B cell (primary cell): ENCODE data around the gene FGF8. TPM values are rescaled to one million over a fixed set of nuclear protein-coding genes. Genes with fewer than 3 reads are reported as not detected.

Experiments used
- ATAC-seq: fragments of 200-7000 bp; cut with Tn5 transposase; one replicate; pipeline ENCODE4 v1.10.0; 2021; ENCODE audit warnings: low read depth, mild to moderate bottlenecking, moderate number of reproducible peaks, moderate library complexity
- CTCF ChIA-PET: fragments of 350-600 bp; sonication (Branson Sonifier 250); formaldehyde crosslinking; loops from one replicate; lab custom pipeline; 2021; ENCODE audit warnings: antibody characterized with exemption, inconsistent platforms; lab: Charles Lee
- POLR2A ChIA-PET: fragments of 350-600 bp; sonication (Branson Sonifier 250); formaldehyde crosslinking; loops from one replicate; lab custom pipeline; 2021; ENCODE audit warnings: antibody characterized with exemption; lab: Charles Lee
- DNase-seq: peaks from one replicate; pipeline ENCODE4 v3.0.0; 2013
- H2AFZ ChIP-seq: 2 replicates; pipeline ENCODE4 v1.6.1; 2012; ENCODE audit warnings: mild to moderate bottlenecking, low read depth, low read length; ENCODE audit not compliant: insufficient read depth, poor library complexity, severe bottlenecking
- H3K27ac ChIP-seq, 2 donors: 1 replicate in 1 of 2; 2 replicates in 1 of 2; pipeline ENCODE4 v1.5.1; 2012 to 2013; ENCODE audit warnings: low read length in 2 of 2, mild to moderate bottlenecking in 2 of 2, moderate library complexity in 1 of 2
- H3K27me3 ChIP-seq, 4 experiments: fragments of 200-600 bp in 1 of 4; sonication (generic) in 1 of 4; replicated peaks in 1 of 4; 1 replicate in 2 of 4; 2 replicates in 2 of 4; pipeline versions ENCODE4 v1.6.1 to v1.7.0; 2013 to 2016; ENCODE audit warnings: low read length in 3 of 4, mild to moderate bottlenecking in 2 of 4, mixed read lengths in 1 of 4, moderate library complexity in 1 of 4; ENCODE audit not compliant: insufficient read depth in 4 of 4, control insufficient read depth in 3 of 4; ENCODE audit errors: control extremely low read depth in 1 of 4
- H3K36me3 ChIP-seq, 2 experiments: replicated peaks in 1 of 2; 1 replicate in 1 of 2; 2 replicates in 1 of 2; pipeline versions ENCODE4 v1.6.1 to v1.7.1; 2013; ENCODE audit warnings: low read length in 1 of 2; ENCODE audit not compliant: insufficient read depth in 2 of 2, control insufficient read depth in 1 of 2; ENCODE audit errors: control extremely low read depth in 1 of 2, extremely low read depth in 1 of 2
- H3K4me1 ChIP-seq, 2 donors: fragments of 200-600 bp in 1 of 2; sonication (generic) in 1 of 2; 1 replicate in 1 of 2; 2 replicates in 1 of 2; pipeline versions ENCODE4 v1.5.1 to v1.6.1; 2013 to 2017; ENCODE audit warnings: low read length in 2 of 2; ENCODE audit not compliant: control insufficient read depth in 2 of 2, insufficient read depth in 2 of 2
- H3K4me2 ChIP-seq: replicated peaks from 2 replicates; pipeline ENCODE3; 2012; ENCODE audit warnings: mild to moderate bottlenecking, low read depth, low read length; ENCODE audit not compliant: poor library complexity, severe bottlenecking
- H3K4me3 ChIP-seq, 5 experiments: fragments of 200-600 bp in 1 of 5; sonication (generic) in 1 of 5; 1 replicate in 3 of 5; 2 replicates in 2 of 5; pipeline versions ENCODE4 v1.5.1 to v1.7.0; 2011 to 2016; ENCODE audit warnings: low read length in 4 of 5, mild to moderate bottlenecking in 4 of 5, low read depth in 2 of 5, control low read depth in 1 of 5, moderate library complexity in 1 of 5; ENCODE audit not compliant: insufficient read depth in 1 of 5; ENCODE audit errors: control extremely low read depth in 1 of 5, extremely low read depth in 1 of 5
- H3K79me2 ChIP-seq: fragments of 200-600 bp; sonication (generic); one replicate; pipeline ENCODE4 v1.6.0; 2016; ENCODE audit warnings: low read length; ENCODE audit not compliant: control insufficient read depth, insufficient read depth
- H3K9ac ChIP-seq: fragments of 200-600 bp; sonication (generic); 2 replicates; pipeline ENCODE4 v1.6.1; 2017; ENCODE audit warnings: mild to moderate bottlenecking, low read length, moderate library complexity
- H3K9me3 ChIP-seq, 3 donors: one replicate each; pipeline versions ENCODE4 v1.6.1 to v1.7.1; 2013; ENCODE audit warnings: low read length in 2 of 3; ENCODE audit not compliant: control insufficient read depth in 2 of 3, insufficient read depth in 1 of 3; ENCODE audit errors: control extremely low read depth in 1 of 3
- H4K20me1 ChIP-seq: 2 replicates; pipeline ENCODE4 v1.6.0; 2012; ENCODE audit warnings: mild to moderate bottlenecking, low read length; ENCODE audit not compliant: insufficient read depth, control insufficient read depth, poor library complexity, severe bottlenecking
- H3K27ac Mint-ChIP-seq: one replicate; pipeline ENCODE4 v1.8.0; 2021; ENCODE audit warnings: mixed read lengths
- H3K27me3 Mint-ChIP-seq: one replicate; pipeline ENCODE4 v1.8.0; 2021; ENCODE audit warnings: mixed read lengths
- H3K4me1 Mint-ChIP-seq: one replicate; pipeline ENCODE4 v1.8.0; 2021; ENCODE audit warnings: mixed read lengths
- H3K4me3 Mint-ChIP-seq: one replicate; pipeline ENCODE4 v1.8.0; 2021; ENCODE audit warnings: mixed read lengths
- H3K9me3 Mint-ChIP-seq: one replicate; pipeline ENCODE4 v1.8.0; 2022; ENCODE audit warnings: mixed read lengths; ENCODE audit not compliant: insufficient read depth
- CTCF ChIP-seq: fragments of 200-600 bp; IDR thresholded peaks from one replicate; pipeline ENCODE4 v1.8.0; 2022; ENCODE audit warnings: antibody characterized with exemption, mild to moderate bottlenecking
- EZH2 ChIP-seq: IDR thresholded peaks from 2 replicates; pipeline ENCODE4 v1.6.1; 2012; ENCODE audit warnings: borderline replicate concordance, low read depth, mild to moderate bottlenecking, moderate library complexity, low read length; ENCODE audit not compliant: insufficient read depth, poor library complexity, severe bottlenecking
- WGBS: methylation state at CpG from one replicate; pipeline ENCODE4 v1.1.5; 2013; ENCODE audit warnings: missing lambda C conversion rate; ENCODE audit not compliant: insufficient coverage; 5-methylcytosine and 5-hydroxymethylcytosine counted together
- intact Hi-C: fragments of 100-400 bp; cut with micrococcal nuclease; formaldehyde crosslinking; loops from one replicate; pipeline ENCODE4 v1.10.0; 2022
- polyA plus RNA-seq: library from polyadenylated mRNA; depleted of rRNA; stranded (reverse); fragments of >200 nt; gene quantifications from 2 replicates; pipeline ENCODE4 v1.2.3, GENCODE V29; 2012
- total RNA-seq, 2 donors: library from RNA; stranded (reverse); fragments of 120-200 nt in 1 of 2; gene quantifications; 1 replicate in 1 of 2; 2 replicates in 1 of 2; pipeline versions ENCODE4 v1.2.3 to v1.2.4, GENCODE V29; 2013 to 2022

FGF8 gene
- total and polyA plus RNA-seq, 2 donors (not counting 1 experiment from before 2014, with no cell fraction given), result not detected

DNA sequence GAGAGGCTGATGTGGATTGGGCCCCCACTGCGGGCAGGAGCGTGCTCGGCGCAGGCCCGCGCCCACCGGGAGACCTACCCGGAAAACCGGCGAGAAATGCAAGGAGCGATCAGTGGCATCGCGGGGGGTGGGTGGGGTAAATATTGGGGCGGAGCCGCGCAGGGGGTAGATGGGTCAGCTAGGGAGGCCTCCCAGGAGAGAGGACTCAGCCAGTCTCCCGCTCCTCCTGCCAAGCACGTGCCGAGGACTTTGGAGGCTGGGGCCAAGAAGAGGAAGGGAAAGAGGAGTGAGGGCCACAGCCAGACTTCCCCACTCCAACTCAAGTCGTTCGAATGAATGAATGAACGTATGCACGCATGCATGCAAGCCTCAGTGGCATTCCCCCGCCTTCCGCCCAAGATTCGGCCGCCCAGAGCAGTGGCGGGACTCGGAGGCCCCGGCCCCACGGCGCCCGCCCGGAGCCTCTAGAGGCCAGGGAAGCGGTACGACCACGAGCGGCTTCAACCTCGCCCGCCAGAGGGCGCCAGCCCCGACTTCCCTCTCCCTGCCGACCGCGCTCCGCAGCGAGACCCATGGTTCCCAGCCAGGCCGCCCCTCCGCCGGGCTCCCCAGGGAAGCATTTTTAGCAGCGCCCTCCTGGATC, 3.8 kb upstream of the FGF8 start:
- Histone ChIP-seq H3K4me2 (peak overlapping the region; percentile 92), H3K9ac (peak overlapping the region; percentile 72), H3K27ac (no peak overlapping the region), H3K4me3 (peak overlapping the region; percentile 36 to 77 (median 57)), H4K20me1 (peaks cover 52% of the 10 kb centered on the region), H2AFZ (peak overlapping the region; percentile 72), H3K9me3 (peaks cover 0 to 21% (median 0%) of the 10 kb centered on the region in 3 donors), H3K27me3 (peaks cover 0 to 43% (median 26%) of the 10 kb centered on the region in 4 experiments), H3K36me3 (peaks cover 0 to 3% of the 10 kb centered on the region in 2 experiments), H3K4me1 (peaks cover 48 to 72% of the 10 kb centered on the region in 2 donors), H3K79me2 (peaks cover 24% of the 10 kb centered on the region)
- intact Hi-C loops, result loop anchor here (1.0 to 5.0 kb wide), 6 partner anchors 15 to 294 kb away; partner anchors contain the start of genes DPCD, FBXW4 and POLL
- peak overlapping the region; percentile 32 for H3K27ac Mint-ChIP-seq
- DNase-seq (peak; percentile 89), ATAC-seq (peak; percentile 55)
- H3K9me3 Mint-ChIP-seq, result no peaks in the 10 kb centered on the region
- peak overlapping the region; percentile 91 for H3K4me3 Mint-ChIP-seq
- ChIA-PET POLR2A (interaction anchor here (0.7 kb wide), 2 partner anchors 30 to 684 kb away, joined by 3 to 4 read pairs; no protein-coding TSS in a partner anchor), CTCF (interaction anchor here (0.8 to 2.7 kb wide), 5 partner anchors 58 to 566 kb away, joined by 3 to 28 read pairs (median 4); no protein-coding TSS in a partner anchor)
- 2% methylated on average over 51 of the region's 51 CpGs for WGBS
- TF ChIP-seq CTCF (peak; percentile 85), EZH2 (no peak)
- H3K27me3 Mint-ChIP-seq, result peaks cover 23% of the 10 kb centered on the region
- H3K4me1 Mint-ChIP-seq, result peaks cover 69% of the 10 kb centered on the region
